OCI-LY7 (cell line): ENCODE results near the gene RPRD1B. TPM values are rescaled to one million over a fixed set of nuclear protein-coding genes. Genes with fewer than 3 reads are reported as not detected.

Source experiments
- BruUV-seq: library from RNA; stranded (reverse); fragments of 400-500 nt; replicated peaks from 2 replicates; lab custom pipeline; 2021; lab: Mats Ljungman, UMichigan
- CTCF ChIA-PET: fragments of 300-600 bp; sonication (Branson Sonifier 250); formaldehyde crosslinking; loops from one replicate; lab custom pipeline; 2022; ENCODE audit warnings: antibody characterized with exemption; ENCODE audit not compliant: unreplicated experiment; lab: Charles Lee
- POLR2A ChIA-PET: fragments of 300-600 bp; sonication (Branson Sonifier 250); formaldehyde crosslinking; loops from one replicate; lab custom pipeline; 2022; ENCODE audit warnings: antibody characterized with exemption; lab: Charles Lee
- DNase-seq: peaks from one replicate; pipeline ENCODE4 v3.0.0-alpha.2; 2015; ENCODE audit warnings: low spot score
- H2AFZ ChIP-seq: fragments of 200-600 bp; sonication (generic), shearing (Covaris generic); 2 replicates; pipeline ENCODE4 v1.6.1; 2014; ENCODE audit warnings: mild to moderate bottlenecking, antibody characterized with exemption, low read length, moderate library complexity
- H3K27ac ChIP-seq: fragments of 200-600 bp; sonication (generic); 2 replicates; pipeline ENCODE4 v1.5.1; 2014; ENCODE audit warnings: mixed run types, low read depth, mild to moderate bottlenecking, moderate library complexity, low read length, inconsistent platforms; ENCODE audit not compliant: poor library complexity, severe bottlenecking
- H3K36me3 ChIP-seq: fragments of 200-600 bp; sonication (generic); 2 replicates; pipeline ENCODE4 v1.6.1; 2014; ENCODE audit warnings: mild to moderate bottlenecking, antibody characterized with exemption, low read length, moderate library complexity, mixed read lengths; ENCODE audit not compliant: insufficient read depth
- H3K4me1 ChIP-seq: fragments of 200-600 bp; sonication (generic); 2 replicates; pipeline ENCODE4 v1.5.1; 2014; ENCODE audit warnings: mild to moderate bottlenecking, low read length; ENCODE audit not compliant: insufficient read depth, poor library complexity, severe bottlenecking
- H3K4me2 ChIP-seq: fragments of 200-600 bp; sonication (generic); 2 replicates; pipeline ENCODE4 v1.6.1; 2014; ENCODE audit warnings: mild to moderate bottlenecking, low read length
- H3K4me3 ChIP-seq: fragments of 200-600 bp; sonication (generic); 2 replicates; pipeline ENCODE4 v1.5.1; 2014; ENCODE audit warnings: mild to moderate bottlenecking, low read depth, low read length; ENCODE audit not compliant: poor library complexity, severe bottlenecking
- H3K79me2 ChIP-seq: fragments of 200-600 bp; sonication (generic); 2 replicates; pipeline ENCODE4 v1.6.1; 2016; ENCODE audit warnings: low read depth, mild to moderate bottlenecking, low read length, moderate library complexity, mixed read lengths; ENCODE audit not compliant: insufficient read depth
- H3K9me2 ChIP-seq: fragments of 200-600 bp; sonication (generic); 2 replicates; pipeline ENCODE4 v1.6.1; 2016; ENCODE audit warnings: mild to moderate bottlenecking, low read length, mixed read lengths; ENCODE audit not compliant: insufficient read depth
- H3K9me3 ChIP-seq: fragments of 200-600 bp; sonication (generic); 2 replicates; pipeline ENCODE4 v1.6.1; 2014; ENCODE audit warnings: mild to moderate bottlenecking, mixed run types, low read length, mixed read lengths
- H4K20me1 ChIP-seq: fragments of 200-600 bp; sonication (generic); 2 replicates; pipeline ENCODE4 v1.6.1; 2014; ENCODE audit warnings: mild to moderate bottlenecking, antibody characterized with exemption, low read length, moderate library complexity, mixed read lengths; ENCODE audit not compliant: insufficient read depth
- EZH2phosphoT487 ChIP-seq: fragments of 200-600 bp; sonication (generic); IDR thresholded peaks from 2 replicates; pipeline ENCODE4 v1.6.1; 2018; ENCODE audit warnings: low read depth, borderline replicate concordance, mild to moderate bottlenecking, mixed run types, antibody characterized with exemption, low read length, moderate library complexity, mixed read lengths
- intact Hi-C: fragments of 100-400 bp; cut with micrococcal nuclease; formaldehyde crosslinking; loops from one replicate; pipeline ENCODE4 v1.10.0; 2022; ENCODE audit not compliant: unreplicated experiment
- total RNA-seq, 2 experiments: library from RNA; depleted of rRNA in 1 of 2; stranded (reverse); fragments of >200 nt in 1 of 2; shearing (Covaris generic) in 1 of 2; gene quantifications; 2 replicates each; pipeline ENCODE4 v1.2.3, GENCODE V29; 2014 to 2022
- TF ChIP-seq, protein P1 (sequence below): fragments of 200-600 bp; sonication (generic); conservative IDR thresholded peaks from 2 replicates; pipeline ENCODE4 v1.5.1; 2014; ENCODE audit warnings: mild to moderate bottlenecking, antibody characterized with exemption, low read length, moderate library complexity, mixed read lengths

The RPRD1B gene
- total RNA-seq, 2 experiments from 2014 or later = 45.6 to 67.9 TPM

DNA sequence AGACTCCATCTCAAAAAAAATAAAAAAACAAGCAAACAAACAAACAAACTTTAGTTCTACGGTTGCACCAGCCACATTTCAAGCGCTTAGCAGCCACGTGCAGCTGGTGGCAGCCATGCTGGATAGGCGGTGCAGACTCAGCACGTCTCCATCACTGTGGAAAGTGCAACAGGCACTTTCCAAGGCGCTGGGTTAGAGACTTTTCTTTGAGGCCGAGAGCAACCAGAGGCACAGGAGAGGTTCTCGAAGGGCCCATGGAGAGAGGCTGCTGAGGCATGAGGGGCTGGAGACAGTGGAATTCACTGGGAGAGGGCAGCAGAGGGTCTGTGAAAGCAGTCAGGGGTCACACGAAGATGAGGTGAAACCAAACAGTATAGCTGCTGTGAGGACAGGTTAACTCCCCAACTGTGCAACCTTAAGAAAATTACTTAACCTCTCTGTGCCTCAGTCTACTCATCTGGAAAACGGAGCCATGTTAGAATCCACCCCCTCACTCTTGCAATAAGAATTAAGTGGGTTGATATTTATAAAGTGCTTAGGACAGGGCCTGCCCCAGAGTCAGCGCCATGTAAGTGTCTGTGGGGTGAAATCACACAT, 104.0 kb downstream of the RPRD1B start:
- H3K9me2 ChIP-seq = no peaks in the 10 kb centered on the region
- no peak for TF ChIP-seq EZH2phosphoT487
- TF ChIP-seq, protein P1, sequence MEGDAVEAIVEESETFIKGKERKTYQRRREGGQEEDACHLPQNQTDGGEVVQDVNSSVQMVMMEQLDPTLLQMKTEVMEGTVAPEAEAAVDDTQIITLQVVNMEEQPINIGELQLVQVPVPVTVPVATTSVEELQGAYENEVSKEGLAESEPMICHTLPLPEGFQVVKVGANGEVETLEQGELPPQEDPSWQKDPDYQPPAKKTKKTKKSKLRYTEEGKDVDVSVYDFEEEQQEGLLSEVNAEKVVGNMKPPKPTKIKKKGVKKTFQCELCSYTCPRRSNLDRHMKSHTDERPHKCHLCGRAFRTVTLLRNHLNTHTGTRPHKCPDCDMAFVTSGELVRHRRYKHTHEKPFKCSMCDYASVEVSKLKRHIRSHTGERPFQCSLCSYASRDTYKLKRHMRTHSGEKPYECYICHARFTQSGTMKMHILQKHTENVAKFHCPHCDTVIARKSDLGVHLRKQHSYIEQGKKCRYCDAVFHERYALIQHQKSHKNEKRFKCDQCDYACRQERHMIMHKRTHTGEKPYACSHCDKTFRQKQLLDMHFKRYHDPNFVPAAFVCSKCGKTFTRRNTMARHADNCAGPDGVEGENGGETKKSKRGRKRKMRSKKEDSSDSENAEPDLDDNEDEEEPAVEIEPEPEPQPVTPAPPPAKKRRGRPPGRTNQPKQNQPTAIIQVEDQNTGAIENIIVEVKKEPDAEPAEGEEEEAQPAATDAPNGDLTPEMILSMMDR = no peak
- no TSS peak for BruUV-seq
- H3K4me3 ChIP-seq = no peak overlapping the region
- no peak overlapping the region for H2AFZ ChIP-seq
- no peaks in the 10 kb centered on the region for H3K4me1 ChIP-seq
- intact Hi-C loops = no loop called here
- H3K4me2 ChIP-seq = no peak overlapping the region
- DNase-seq = no peak
- CTCF ChIA-PET = no interaction called here
- H3K36me3 ChIP-seq = no peaks in the 10 kb centered on the region
- no peak overlapping the region for H3K27ac ChIP-seq
- no peaks in the 10 kb centered on the region for H3K79me2 ChIP-seq
- no peaks in the 10 kb centered on the region for H3K9me3 ChIP-seq
- no peaks in the 10 kb centered on the region for H4K20me1 ChIP-seq
- POLR2A ChIA-PET = no interaction called here

DNA sequence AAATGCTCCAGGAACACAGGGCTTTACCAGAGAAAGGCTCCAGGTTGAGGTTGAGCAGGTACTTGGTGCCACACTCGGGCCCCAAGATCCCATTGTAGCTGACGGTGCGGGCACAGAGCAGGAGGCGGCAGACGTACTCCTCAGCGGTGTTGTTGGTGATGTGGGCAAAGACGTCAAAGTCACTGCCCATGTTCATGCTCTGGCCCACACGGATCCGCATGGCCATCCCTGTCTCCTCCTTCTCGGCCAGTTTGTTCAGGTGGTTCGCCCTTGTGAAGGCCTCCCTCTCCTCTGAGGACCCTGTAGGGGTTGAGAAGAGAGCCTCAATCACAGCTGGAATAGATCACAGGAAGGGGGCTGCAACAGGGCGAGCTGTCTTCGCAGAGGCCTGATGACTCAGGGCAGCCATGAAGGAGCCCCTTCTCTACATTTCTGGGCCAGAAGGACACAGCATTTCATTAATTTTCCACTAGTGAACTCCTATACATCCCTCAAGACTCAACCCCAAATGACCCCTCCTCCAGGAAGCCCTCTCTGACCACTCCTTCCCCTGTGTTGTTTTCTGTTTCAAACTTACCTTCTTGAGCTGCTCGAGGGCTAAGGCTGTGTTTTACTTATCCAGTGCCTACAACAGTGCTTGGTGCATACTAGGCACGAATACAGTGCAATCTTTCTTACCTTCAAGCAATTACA, 104.7 kb downstream of the RPRD1B start:
- no TSS peak for BruUV-seq
- H3K4me3 ChIP-seq = no peak overlapping the region
- H3K9me3 ChIP-seq = no peaks in the 10 kb centered on the region
- H3K4me1 ChIP-seq = no peaks in the 10 kb centered on the region
- DNase-seq = no peak
- H2AFZ ChIP-seq = no peak overlapping the region
- TF ChIP-seq, protein P1 = no peak
- TF ChIP-seq EZH2phosphoT487 = no peak
- no peaks in the 10 kb centered on the region for H3K79me2 ChIP-seq
- H4K20me1 ChIP-seq = no peaks in the 10 kb centered on the region
- CTCF ChIA-PET = no interaction called here
- POLR2A ChIA-PET = no interaction called here
- H3K9me2 ChIP-seq = no peaks in the 10 kb centered on the region
- no peaks in the 10 kb centered on the region for H3K36me3 ChIP-seq
- H3K27ac ChIP-seq = no peak overlapping the region
- intact Hi-C loops = no loop called here
- H3K4me2 ChIP-seq = no peak overlapping the region
